ENCODE results near the gene MMP23B. TPM values are rescaled to one million over a fixed set of nuclear protein-coding genes. Genes with fewer than 3 reads are reported as not detected.

MMP23B gene
- total and polyA plus RNA-seq, 2 experiments from 2014 or later = 15.8 to 16.2 TPM

DNA sequence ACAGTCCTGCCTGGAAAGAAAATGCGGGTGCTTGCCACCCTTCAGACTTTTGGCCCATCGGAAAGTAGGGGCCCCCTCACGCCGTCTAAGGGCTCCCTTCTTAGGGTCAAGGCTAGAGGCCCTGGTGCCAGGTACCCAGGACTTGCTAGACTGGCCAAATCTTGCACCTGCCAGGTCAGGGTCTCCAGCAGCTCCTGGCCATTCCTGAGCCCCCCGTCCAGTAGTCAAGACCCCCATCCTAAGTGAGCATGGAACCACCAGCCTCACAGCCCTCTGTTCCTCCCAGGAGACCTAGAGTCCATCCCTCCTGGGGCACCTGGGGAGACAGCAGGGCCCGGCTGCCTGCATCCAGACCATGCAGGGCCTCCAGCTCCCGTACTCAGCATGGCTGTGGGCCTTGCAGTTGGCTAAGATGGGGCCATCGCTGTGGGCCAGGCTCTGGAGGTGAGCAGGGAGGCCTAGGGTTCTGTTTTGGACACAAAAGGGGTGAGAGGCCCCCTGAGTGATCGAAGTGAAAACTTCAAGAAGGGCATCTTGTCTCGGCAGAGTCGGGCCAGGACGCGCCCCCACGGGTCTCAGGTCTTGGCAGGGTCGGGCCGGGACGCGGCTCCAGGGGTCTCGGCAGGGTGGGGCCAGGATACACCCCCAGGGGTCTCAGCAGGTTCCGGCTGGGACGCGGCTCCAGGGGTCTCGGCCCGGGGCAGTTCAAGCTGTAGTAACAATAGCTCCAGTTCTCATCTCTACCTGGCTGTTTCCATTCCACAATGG is 38.0 kb upstream of the MMP23B start (continued):
- TF ChIP-seq, protein P1, sequence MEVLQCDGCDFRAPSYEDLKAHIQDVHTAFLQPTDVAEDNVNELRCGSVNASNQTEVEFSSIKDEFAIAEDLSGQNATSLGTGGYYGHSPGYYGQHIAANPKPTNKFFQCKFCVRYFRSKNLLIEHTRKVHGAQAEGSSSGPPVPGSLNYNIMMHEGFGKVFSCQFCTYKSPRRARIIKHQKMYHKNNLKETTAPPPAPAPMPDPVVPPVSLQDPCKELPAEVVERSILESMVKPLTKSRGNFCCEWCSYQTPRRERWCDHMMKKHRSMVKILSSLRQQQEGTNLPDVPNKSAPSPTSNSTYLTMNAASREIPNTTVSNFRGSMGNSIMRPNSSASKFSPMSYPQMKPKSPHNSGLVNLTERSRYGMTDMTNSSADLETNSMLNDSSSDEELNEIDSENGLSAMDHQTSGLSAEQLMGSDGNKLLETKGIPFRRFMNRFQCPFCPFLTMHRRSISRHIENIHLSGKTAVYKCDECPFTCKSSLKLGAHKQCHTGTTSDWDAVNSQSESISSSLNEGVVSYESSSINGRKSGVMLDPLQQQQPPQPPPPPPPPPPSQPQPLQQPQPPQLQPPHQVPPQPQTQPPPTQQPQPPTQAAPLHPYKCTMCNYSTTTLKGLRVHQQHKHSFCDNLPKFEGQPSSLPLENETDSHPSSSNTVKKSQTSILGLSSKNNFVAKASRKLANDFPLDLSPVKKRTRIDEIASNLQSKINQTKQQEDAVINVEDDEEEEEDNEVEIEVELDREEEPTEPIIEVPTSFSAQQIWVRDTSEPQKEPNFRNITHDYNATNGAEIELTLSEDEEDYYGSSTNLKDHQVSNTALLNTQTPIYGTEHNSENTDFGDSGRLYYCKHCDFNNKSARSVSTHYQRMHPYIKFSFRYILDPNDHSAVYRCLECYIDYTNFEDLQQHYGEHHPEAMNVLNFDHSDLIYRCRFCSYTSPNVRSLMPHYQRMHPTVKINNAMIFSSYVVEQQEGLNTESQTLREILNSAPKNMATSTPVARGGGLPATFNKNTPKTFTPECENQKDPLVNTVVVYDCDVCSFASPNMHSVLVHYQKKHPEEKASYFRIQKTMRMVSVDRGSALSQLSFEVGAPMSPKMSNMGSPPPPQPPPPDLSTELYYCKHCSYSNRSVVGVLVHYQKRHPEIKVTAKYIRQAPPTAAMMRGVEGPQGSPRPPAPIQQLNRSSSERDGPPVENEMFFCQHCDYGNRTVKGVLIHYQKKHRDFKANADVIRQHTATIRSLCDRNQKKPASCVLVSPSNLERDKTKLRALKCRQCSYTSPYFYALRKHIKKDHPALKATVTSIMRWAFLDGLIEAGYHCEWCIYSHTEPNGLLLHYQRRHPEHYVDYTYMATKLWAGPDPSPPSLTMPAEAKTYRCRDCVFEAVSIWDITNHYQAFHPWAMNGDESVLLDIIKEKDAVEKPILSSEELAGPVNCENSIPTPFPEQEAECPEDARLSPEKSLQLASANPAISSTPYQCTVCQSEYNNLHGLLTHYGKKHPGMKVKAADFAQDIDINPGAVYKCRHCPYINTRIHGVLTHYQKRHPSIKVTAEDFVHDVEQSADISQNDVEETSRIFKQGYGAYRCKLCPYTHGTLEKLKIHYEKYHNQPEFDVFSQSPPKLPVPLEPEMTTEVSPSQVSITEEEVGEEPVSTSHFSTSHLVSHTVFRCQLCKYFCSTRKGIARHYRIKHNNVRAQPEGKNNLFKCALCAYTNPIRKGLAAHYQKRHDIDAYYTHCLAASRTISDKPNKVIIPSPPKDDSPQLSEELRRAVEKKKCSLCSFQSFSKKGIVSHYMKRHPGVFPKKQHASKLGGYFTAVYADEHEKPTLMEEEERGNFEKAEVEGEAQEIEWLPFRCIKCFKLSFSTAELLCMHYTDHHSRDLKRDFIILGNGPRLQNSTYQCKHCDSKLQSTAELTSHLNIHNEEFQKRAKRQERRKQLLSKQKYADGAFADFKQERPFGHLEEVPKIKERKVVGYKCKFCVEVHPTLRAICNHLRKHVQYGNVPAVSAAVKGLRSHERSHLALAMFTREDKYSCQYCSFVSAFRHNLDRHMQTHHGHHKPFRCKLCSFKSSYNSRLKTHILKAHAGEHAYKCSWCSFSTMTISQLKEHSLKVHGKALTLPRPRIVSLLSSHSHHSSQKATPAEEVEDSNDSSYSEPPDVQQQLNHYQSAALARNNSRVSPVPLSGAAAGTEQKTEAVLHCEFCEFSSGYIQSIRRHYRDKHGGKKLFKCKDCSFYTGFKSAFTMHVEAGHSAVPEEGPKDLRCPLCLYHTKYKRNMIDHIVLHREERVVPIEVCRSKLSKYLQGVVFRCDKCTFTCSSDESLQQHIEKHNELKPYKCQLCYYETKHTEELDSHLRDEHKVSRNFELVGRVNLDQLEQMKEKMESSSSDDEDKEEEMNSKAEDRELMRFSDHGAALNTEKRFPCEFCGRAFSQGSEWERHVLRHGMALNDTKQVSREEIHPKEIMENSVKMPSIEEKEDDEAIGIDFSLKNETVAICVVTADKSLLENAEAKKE (CRISPR knock-in tag; IDR thresholded peaks at IDR 0.05) = no peak

DNA sequence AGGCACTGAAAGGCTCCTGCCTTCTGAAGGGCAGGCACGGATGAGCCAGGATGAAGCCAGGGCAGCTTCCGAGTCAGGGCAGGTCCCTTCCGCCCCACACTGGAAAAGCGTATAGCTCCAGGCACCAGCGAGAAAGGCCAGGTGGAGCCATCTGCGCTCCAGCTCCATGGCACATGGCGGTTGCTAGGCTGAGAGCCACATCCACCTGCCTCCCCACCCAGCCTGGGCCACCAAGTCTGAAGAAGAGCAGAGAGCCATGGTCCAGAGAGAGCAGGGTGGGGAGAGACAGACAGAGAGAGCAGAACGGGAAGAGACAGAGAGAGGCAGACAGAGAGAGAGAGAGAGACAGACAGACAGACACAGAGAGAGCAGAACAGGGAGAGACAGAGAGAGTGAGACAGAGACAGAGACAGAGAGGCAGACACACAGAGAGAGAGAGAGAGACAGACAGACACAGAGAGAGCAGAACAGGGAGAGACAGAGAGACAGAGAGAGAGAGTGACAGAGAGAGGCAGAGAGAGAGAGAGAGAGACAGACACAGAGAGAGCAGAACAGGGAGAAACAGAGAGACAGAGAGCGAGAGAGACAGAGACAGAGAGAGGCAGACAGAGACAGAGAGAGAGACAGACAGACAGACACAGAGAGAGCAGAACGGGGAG is 37.2 kb upstream of the MMP23B start:
- no peak for ATAC-seq
- TF ChIP-seq EZH2phosphoT487 (IDR thresholded peaks at IDR 0.05; ENCODE audit: unreplicated experiment) = no peak
- TF ChIP-seq, protein P2, sequence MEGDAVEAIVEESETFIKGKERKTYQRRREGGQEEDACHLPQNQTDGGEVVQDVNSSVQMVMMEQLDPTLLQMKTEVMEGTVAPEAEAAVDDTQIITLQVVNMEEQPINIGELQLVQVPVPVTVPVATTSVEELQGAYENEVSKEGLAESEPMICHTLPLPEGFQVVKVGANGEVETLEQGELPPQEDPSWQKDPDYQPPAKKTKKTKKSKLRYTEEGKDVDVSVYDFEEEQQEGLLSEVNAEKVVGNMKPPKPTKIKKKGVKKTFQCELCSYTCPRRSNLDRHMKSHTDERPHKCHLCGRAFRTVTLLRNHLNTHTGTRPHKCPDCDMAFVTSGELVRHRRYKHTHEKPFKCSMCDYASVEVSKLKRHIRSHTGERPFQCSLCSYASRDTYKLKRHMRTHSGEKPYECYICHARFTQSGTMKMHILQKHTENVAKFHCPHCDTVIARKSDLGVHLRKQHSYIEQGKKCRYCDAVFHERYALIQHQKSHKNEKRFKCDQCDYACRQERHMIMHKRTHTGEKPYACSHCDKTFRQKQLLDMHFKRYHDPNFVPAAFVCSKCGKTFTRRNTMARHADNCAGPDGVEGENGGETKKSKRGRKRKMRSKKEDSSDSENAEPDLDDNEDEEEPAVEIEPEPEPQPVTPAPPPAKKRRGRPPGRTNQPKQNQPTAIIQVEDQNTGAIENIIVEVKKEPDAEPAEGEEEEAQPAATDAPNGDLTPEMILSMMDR (conservative IDR thresholded peaks at IDR 0.05; ENCODE audit: low read depth in 2 of 2) = no peak
- no peak for TF ChIP-seq NANOG (IDR thresholded peaks at IDR 0.05; ENCODE audit: borderline replicate concordance)
- no peak for TF ChIP-seq CREB1 (CRISPR knock-in tag; IDR thresholded peaks at IDR 0.05; ENCODE audit: low read depth)
- no peak for TF ChIP-seq STAT1 (IDR thresholded peaks at IDR 0.05; ENCODE audit: unreplicated experiment)
- no peak for TF ChIP-seq EZH2 (IDR thresholded peaks at IDR 0.05; ENCODE audit: low read depth, unreplicated experiment)

More for the DNA sequence above, 37.2 kb upstream of the MMP23B start:
- H3K27ac ChIP-seq (ENCODE audit: low read depth) = no peak overlapping the region
- H3K4me1 Mint-ChIP-seq = peaks cover 11% of the 10 kb centered on the region
- peaks cover 4% of the 10 kb centered on the region; the same call in 2 of the 3 replicates for H3K9me3 Mint-ChIP-seq
- H3K79me2 ChIP-seq (replicated peaks; ENCODE audit: insufficient read depth) = no peaks in the 10 kb centered on the region
- H3K4me2 ChIP-seq = no peak overlapping the region
- DNase-seq (ENCODE audit: low spot score) = no peak
- no peak overlapping the region for H3K4me3 Mint-ChIP-seq
- no peak overlapping the region for H3K27ac Mint-ChIP-seq
- no peaks in the 10 kb centered on the region for H3K9me2 ChIP-seq (ENCODE audit: insufficient read depth)
- no peaks in the 10 kb centered on the region for H3K4me1 ChIP-seq (ENCODE audit: insufficient read depth)
- H3K27me3 ChIP-seq (ENCODE audit: insufficient read depth) = peaks cover 17% of the 10 kb centered on the region
- H4K20me1 ChIP-seq (replicated peaks; ENCODE audit: insufficient read depth) = no peaks in the 10 kb centered on the region
- peaks cover 21% of the 10 kb centered on the region for H3K27me3 Mint-ChIP-seq (ENCODE audit: insufficient read depth, low read depth, poor library complexity)
- no peak overlapping the region for H3K4me3 ChIP-seq
- H3K36me3 Mint-ChIP-seq (ENCODE audit: low read depth) = no peaks in the 10 kb centered on the region
- H2AFZ ChIP-seq = no peak overlapping the region
- no peaks in the 10 kb centered on the region for H3K36me3 ChIP-seq (ENCODE audit: insufficient read depth)
- peaks cover 5% of the 10 kb centered on the region; the same call in 1 of the 2 replicates for H3F3A ChIP-seq (replicated peaks; ENCODE audit: low read depth)

All from GM23338 (cell line).